Activated T-helper 17 cell treated with anti-CD3 and anti-CD28 coated beads, Interleukin-2, amount 50 U/mL, for 72 hours (primary cell): ENCODE data around the gene PLB1. TPM values are rescaled to one million over a fixed set of nuclear protein-coding genes. Genes with fewer than 3 reads are reported as not detected.

Experiments used
- ATAC-seq: fragments of 150-1000 bp; cut with Tn5 transposase; replicated peaks from 2 replicates; pipeline ENCODE4 v1.10.0; 2021; ENCODE audit warnings: mild to moderate bottlenecking, moderate library complexity
- H3K27ac Mint-ChIP-seq: one replicate; pipeline ENCODE4 v1.8.0; 2022; ENCODE audit warnings: mixed read lengths
- H3K27me3 Mint-ChIP-seq: one replicate; pipeline ENCODE4 v1.8.0; 2022; ENCODE audit warnings: mixed read lengths
- H3K36me3 Mint-ChIP-seq: one replicate; pipeline ENCODE4 v1.8.0; 2022; ENCODE audit warnings: low read depth, mild to moderate bottlenecking, mixed read lengths
- H3K4me1 Mint-ChIP-seq: one replicate; pipeline ENCODE4 v1.8.0; 2022; ENCODE audit warnings: mixed read lengths
- H3K4me3 Mint-ChIP-seq: one replicate; pipeline ENCODE4 v1.8.0; 2022; ENCODE audit warnings: mild to moderate bottlenecking, mixed read lengths
- H3K9me3 Mint-ChIP-seq: one replicate; pipeline ENCODE4 v1.8.0; 2022; ENCODE audit warnings: mixed read lengths
- total RNA-seq, 2 donors: library from RNA; stranded (reverse); gene quantifications; one replicate each; pipeline ENCODE4 v1.2.3, GENCODE V29; 2022

Gene PLB1
- total RNA-seq, 2 donors from 2014 or later = 0.61 to 0.90 TPM

DNA sequence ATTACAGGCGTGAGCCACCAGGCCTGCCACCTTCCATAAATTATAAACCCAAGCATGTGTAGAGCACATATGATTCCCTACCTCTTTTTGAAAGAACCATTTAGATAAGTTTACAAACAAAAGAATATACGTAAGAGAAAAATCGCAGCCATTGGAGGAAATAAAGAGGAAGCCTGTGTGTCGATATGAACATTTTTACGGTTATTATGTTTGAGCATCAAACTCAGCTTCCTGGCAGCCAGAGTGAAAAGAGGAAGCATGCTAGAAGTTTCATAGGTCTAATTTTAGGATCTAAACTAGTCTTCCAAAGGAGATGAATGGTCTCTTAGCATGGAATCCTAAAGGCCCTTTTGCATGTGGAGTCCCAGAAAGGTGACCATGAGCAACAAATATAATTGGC is 104.3 kb downstream of the PLB1 start:
- Mint-ChIP-seq H3K9me3 (no peaks in the 10 kb centered on the region), H3K27me3 (no peaks in the 10 kb centered on the region), H3K36me3 (no peaks in the 10 kb centered on the region), H3K4me1 (peaks cover 7% of the 10 kb centered on the region), H3K4me3 (no peak overlapping the region), H3K27ac (peak overlapping the region; percentile 41)
- no peak for ATAC-seq

DNA sequence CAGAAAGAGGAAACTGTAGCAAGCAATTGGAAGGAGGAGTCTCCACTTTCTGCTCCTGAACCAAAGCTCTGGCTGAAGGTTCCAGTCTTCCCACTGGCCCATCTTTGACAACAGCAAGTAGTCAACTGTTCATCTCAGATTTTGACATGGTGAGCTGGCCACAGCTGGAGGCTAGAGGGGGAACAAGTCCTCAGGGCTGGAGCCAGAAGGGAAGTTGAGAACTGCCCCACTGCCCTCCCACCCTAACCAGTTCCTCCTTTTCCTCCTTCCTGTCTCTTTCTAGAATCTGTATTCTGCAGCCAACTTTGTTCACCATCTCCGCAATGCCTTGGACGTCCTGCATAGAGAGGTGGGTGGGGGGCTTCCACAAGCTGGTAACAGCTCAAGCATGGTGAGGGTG is 105.8 kb downstream of the PLB1 start:
- no peak overlapping the region for H3K27ac Mint-ChIP-seq
- H3K36me3 Mint-ChIP-seq = no peaks in the 10 kb centered on the region
- no peaks in the 10 kb centered on the region for H3K9me3 Mint-ChIP-seq
- peaks cover 9% of the 10 kb centered on the region for H3K4me1 Mint-ChIP-seq
- H3K4me3 Mint-ChIP-seq = no peak overlapping the region
- no peaks in the 10 kb centered on the region for H3K27me3 Mint-ChIP-seq
- no peak for ATAC-seq

- Mint-ChIP-seq H3K27me3 (no peaks in the 10 kb centered on the region), H3K36me3 (no peaks in the 10 kb centered on the region), H3K27ac (no peak overlapping the region), H3K4me3 (no peak overlapping the region), H3K4me1 (peaks cover 10% of the 10 kb centered on the region), H3K9me3 (no peaks in the 10 kb centered on the region)
- ATAC-seq = no peak
These were observed 106.3 kb downstream of the PLB1 start for GRCh38 chr2:28602136-28602660.

GRCh38 chr2:28602751-28603639 is 107.1 kb downstream of the PLB1 start:
- no peaks in the 10 kb centered on the region for H3K36me3 Mint-ChIP-seq
- H3K4me3 Mint-ChIP-seq = no peak overlapping the region
- no peak for ATAC-seq
- H3K9me3 Mint-ChIP-seq = no peaks in the 10 kb centered on the region
- no peaks in the 10 kb centered on the region for H3K27me3 Mint-ChIP-seq
- H3K4me1 Mint-ChIP-seq = peaks cover 10% of the 10 kb centered on the region
- H3K27ac Mint-ChIP-seq = no peak overlapping the region

DNA sequence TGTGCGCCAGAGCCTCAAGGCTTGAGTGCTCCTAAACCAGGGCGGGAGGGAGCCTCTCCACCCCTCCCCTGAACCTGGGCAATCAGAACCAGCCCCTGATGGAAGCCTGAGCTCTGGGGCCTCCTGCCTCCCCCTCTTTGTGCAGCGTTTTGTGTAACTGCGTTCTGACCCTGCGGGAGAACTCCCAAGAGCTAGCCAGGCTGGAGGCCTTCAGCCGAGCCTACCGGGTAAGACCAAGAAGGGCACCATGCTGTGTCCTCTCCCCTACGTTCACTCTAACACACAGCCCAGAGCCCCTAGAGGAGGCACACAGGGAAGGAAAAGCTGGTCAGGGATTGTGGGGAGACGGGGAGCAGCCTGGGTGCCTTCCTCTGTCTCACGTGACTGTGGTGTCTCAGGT is 108.0 kb downstream of the PLB1 start:
- Mint-ChIP-seq H3K4me1 (peaks cover 10% of the 10 kb centered on the region), H3K9me3 (no peaks in the 10 kb centered on the region), H3K36me3 (no peaks in the 10 kb centered on the region), H3K4me3 (no peak overlapping the region), H3K27ac (no peak overlapping the region), H3K27me3 (no peaks in the 10 kb centered on the region)
- no peak for ATAC-seq

DNA sequence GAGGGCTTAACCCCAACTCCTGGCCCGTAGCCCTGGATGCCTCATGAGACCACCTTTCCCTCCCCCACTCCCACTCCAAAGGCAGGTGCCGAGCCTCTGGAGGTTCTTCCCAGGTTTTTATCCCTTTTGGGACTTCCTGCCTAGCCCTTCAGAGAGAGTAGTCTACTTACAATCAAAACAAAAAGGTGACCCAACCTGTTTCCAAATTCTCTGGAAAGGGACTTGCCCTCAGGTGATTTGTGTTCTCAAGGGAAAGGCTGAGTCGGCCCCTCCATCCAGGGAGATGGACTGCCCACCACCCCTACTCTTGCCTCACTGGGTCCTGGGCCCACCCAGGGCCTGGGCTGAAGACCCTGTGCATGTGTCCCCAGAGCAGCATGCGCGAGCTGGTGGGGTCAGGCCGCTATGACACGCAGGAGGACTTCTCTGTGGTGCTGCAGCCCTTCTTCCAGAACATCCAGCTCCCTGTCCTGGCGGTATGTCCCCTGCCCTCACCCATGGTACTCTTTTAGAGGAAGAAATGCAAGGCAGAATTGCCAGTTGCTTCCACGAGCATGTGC is 108.5 kb downstream of the PLB1 start:
- ATAC-seq = no peak
- H3K36me3 Mint-ChIP-seq = no peaks in the 10 kb centered on the region
- no peak overlapping the region for H3K4me3 Mint-ChIP-seq
- H3K9me3 Mint-ChIP-seq = no peaks in the 10 kb centered on the region
- H3K4me1 Mint-ChIP-seq = peaks cover 10% of the 10 kb centered on the region
- H3K27ac Mint-ChIP-seq = no peak overlapping the region
- no peaks in the 10 kb centered on the region for H3K27me3 Mint-ChIP-seq

GRCh38 chr2:28606986-28607441 is 111.2 kb downstream of the PLB1 start:
- Mint-ChIP-seq H3K9me3 (no peaks in the 10 kb centered on the region), H3K4me3 (no peak overlapping the region), H3K36me3 (no peaks in the 10 kb centered on the region), H3K27ac (peak overlapping the region; percentile 47), H3K27me3 (no peaks in the 10 kb centered on the region), H3K4me1 (peaks cover 24% of the 10 kb centered on the region)
- ATAC-seq = no peak

GRCh38 chr2:28607730-28608499 is 112.1 kb downstream of the PLB1 start:
- no peaks in the 10 kb centered on the region for H3K36me3 Mint-ChIP-seq
- no peak overlapping the region for H3K4me3 Mint-ChIP-seq
- peak overlapping the region; percentile 36 for H3K27ac Mint-ChIP-seq
- peaks cover 23% of the 10 kb centered on the region for H3K4me1 Mint-ChIP-seq
- H3K27me3 Mint-ChIP-seq = no peaks in the 10 kb centered on the region
- no peaks in the 10 kb centered on the region for H3K9me3 Mint-ChIP-seq
- ATAC-seq = no peak

DNA sequence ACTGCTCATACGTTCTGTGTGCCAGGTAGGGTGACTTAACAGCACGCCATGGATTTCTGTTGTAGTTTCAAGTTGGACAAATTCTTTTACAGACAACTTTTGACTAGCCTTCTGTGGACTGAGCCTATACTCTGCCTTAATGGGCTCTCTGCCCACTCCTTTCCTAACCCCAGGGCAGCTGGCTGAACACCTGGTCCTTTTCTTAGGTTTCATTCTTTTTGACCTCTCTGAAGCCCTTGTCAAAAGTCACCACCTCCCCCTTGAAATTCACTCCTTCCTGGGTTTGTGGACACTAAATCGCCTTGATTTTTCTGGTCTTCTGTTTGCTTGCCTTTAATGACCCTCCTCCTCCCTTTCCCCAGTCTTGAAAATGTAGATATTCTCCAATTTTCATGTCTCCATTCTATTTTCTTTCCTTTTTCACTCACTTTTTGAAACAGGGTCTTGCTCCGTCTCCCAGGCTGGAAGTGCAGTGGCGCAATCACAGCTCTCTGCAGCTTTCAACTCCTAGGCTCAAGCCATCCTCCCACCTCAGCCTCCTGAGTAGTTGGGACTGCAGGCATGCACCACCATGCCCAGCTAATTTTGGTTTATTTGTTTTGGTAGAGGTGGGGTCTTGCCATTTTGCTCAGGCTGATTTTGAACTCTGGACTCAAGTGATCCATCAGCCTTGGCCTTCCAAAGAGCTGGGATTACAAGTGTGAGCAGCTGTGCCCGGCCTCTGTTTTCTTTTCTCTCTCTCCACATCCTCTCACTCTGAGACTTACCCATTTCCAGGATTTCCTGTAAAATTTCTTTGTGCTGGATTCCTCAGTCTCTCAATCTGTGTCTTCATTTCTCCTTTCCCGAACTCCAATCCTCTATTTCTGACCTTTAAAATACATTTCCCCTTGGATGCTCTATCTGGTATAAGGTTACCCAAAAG is 112.9 kb downstream of the PLB1 start:
- no peaks in the 10 kb centered on the region for H3K36me3 Mint-ChIP-seq
- H3K4me1 Mint-ChIP-seq = peaks cover 18% of the 10 kb centered on the region
- no peak overlapping the region for H3K4me3 Mint-ChIP-seq
- no peaks in the 10 kb centered on the region for H3K9me3 Mint-ChIP-seq
- no peaks in the 10 kb centered on the region for H3K27me3 Mint-ChIP-seq
- no peak overlapping the region for H3K27ac Mint-ChIP-seq
- ATAC-seq = no peak

DNA sequence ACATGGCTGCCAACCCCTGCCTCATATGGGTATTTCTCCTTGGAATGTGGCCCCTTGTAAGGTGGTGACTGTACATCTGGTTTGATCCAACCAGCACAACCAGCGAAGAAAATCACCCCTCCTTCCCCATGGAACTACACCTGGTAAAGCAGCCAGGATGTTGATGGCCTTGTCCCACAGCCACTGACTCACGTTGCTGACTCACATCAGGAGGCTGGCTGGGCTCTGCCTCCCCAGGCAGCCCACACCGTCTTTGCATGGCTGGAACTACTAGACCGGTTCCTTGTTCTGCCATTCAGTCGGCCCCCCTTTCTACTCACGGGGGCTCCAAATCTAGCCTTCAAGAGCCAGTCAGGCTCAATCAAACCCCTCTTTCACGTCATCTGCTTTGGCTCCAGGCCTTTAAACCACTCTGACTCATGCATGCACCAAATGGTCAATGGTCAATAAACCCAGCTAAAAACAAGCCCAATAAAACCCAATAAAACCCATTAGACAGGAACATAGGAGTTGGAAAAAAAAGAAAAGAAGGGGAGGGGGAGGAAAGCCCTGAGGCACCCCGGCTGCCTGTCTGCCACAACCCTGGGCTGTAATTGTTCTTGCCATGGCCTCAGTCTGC is 114.8 kb downstream of the PLB1 start:
- H3K27ac Mint-ChIP-seq = peak overlapping the region; percentile 57
- peak; percentile 82 for ATAC-seq
- no peak overlapping the region for H3K4me3 Mint-ChIP-seq
- H3K4me1 Mint-ChIP-seq = peaks cover 18% of the 10 kb centered on the region
- H3K27me3 Mint-ChIP-seq = no peaks in the 10 kb centered on the region
- H3K9me3 Mint-ChIP-seq = no peaks in the 10 kb centered on the region
- no peaks in the 10 kb centered on the region for H3K36me3 Mint-ChIP-seq

DNA sequence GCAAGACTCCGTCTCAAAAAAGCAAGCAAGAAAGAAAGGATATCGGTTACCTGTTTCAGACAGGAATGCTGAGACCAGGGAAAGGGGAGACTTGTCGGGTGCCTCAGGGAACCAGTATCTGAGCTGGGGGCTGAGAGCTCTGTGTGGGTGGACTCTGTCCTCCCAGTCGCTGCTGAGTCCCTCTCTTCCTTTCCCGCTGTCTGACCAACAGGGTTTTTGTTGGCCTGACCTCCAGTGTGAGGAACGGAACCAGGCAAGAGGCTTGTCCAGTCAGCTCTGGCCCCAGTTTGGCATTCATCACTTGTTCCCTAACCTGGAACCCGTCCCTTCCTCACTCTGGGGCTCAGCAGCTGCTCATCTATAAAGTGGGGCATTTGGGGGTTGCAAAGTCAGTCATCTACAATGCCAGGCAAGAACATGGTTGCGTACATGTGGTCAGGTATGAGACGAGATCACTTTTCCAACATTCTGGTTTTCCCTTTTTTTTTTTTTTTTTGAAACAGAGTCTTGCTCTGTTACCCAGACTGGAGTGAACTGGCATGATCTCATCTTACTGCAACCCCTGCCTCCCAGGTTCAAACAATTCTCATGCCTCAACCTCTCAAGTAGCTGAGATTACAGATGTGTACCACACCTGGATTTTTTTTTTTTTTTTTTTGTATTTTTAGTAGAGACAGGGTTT is 116.4 kb downstream of the PLB1 start:
- H3K4me3 Mint-ChIP-seq = no peak overlapping the region
- no peak overlapping the region for H3K27ac Mint-ChIP-seq
- ATAC-seq = no peak
- no peaks in the 10 kb centered on the region for H3K9me3 Mint-ChIP-seq
- peaks cover 16% of the 10 kb centered on the region for H3K4me1 Mint-ChIP-seq
- no peaks in the 10 kb centered on the region for H3K36me3 Mint-ChIP-seq
- no peaks in the 10 kb centered on the region for H3K27me3 Mint-ChIP-seq

DNA sequence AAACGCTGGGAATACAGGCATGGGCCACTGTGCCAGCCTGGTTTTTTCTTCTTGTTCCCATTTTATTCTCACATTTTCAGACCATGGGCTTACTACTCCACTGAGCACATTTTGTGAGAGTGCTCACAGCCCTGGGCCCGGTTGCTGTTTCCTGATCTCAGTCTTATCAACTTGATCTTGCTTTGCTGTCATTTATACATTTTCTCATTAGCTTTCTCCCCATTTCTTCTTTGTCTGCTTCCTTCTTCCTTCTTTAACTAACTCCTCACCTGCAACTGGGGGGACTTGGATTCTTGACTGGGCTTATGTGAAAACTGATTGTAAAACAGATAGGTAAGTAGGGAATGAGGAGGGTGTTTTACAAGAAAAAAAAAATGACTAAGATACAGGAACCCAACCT is 117.3 kb downstream of the PLB1 start:
- no peaks in the 10 kb centered on the region for H3K36me3 Mint-ChIP-seq
- H3K4me1 Mint-ChIP-seq = peaks cover 22% of the 10 kb centered on the region
- ATAC-seq = no peak
- no peaks in the 10 kb centered on the region for H3K9me3 Mint-ChIP-seq
- no peak overlapping the region for H3K4me3 Mint-ChIP-seq
- no peaks in the 10 kb centered on the region for H3K27me3 Mint-ChIP-seq
- no peak overlapping the region for H3K27ac Mint-ChIP-seq
